Testis (tissue), 3 donors: ENCODE results near the gene SRCIN1. TPM values are rescaled to one million over a fixed set of nuclear protein-coding genes. Genes with fewer than 3 reads are reported as not detected.

Source experiments
- DNase-seq: peaks from one replicate; pipeline ENCODE4 v3.0.0-alpha.2; 2019
- H3K27ac ChIP-seq, 2 donors: fragments of 200-600 bp; sonication (generic); one replicate each; pipeline ENCODE4 v1.5.1; 2019
- H3K27me3 ChIP-seq: fragments of 200-600 bp; sonication (generic); one replicate; pipeline ENCODE4 v1.5.1; 2019
- H3K36me3 ChIP-seq: fragments of 200-600 bp; sonication (generic); one replicate; pipeline ENCODE4 v1.5.1; 2017; ENCODE audit warnings: low read depth; ENCODE audit errors: missing control alignments
- H3K4me1 ChIP-seq: fragments of 200-600 bp; sonication (generic); one replicate; pipeline ENCODE4 v1.5.1; 2019
- H3K4me3 ChIP-seq, 2 donors: fragments of 200-600 bp; sonication (generic); one replicate each; pipeline ENCODE4 v1.5.1; 2017 to 2019
- H3K9me3 ChIP-seq: fragments of 200-600 bp; sonication (generic); one replicate; pipeline ENCODE4 v1.5.1; 2017
- POLR2A ChIP-seq: fragments of 450-650 bp; IDR thresholded peaks from one replicate; pipeline ENCODE4 v1.6.1; 2017; ENCODE audit warnings: antibody characterized with exemption, mild to moderate bottlenecking, moderate library complexity
- WGBS, 2 donors: methylation state at CpG; one replicate each; pipeline ENCODE4 v1.1.5; 2018; 5-methylcytosine and 5-hydroxymethylcytosine counted together
- intact Hi-C: fragments of 100-400 bp; cut with DNase I; formaldehyde crosslinking; loops from one replicate; pipeline ENCODE4 v1.15.1; 2023; ENCODE audit warnings: low total_unique reads
- polyA plus RNA-seq: library from polyadenylated mRNA; stranded (reverse); fragments of 350-450 nt; fragmentation: Illumina TruSeq; extraction: RNeasy Lipid Tissue Mini Kit (QIAGEN cat#74804); gene quantifications from one replicate; pipeline ENCODE4 v1.2.3, GENCODE V29; 2014; ENCODE audit warnings: low read depth, low replicate concordance; ENCODE audit not compliant: insufficient read depth
- total RNA-seq, 2 donors: library from RNA; depleted of rRNA; stranded (reverse); fragments of >200 nt; gene quantifications; one replicate each; pipeline ENCODE4 v1.2.3, GENCODE V29; 2016
- TF ChIP-seq, protein P1 (sequence below), 3 experiments: fragments of 450-650 bp in 2 of 3; fragments of 200-600 bp in 1 of 3; sonication (generic) in 1 of 3; IDR thresholded peaks; one replicate each; pipeline ENCODE4 v1.5.1; 2016 to 2019; ENCODE audit warnings: antibody characterized with exemption in 3 of 3, mild to moderate bottlenecking in 2 of 3, moderate library complexity in 1 of 3

The SRCIN1 gene
- total and polyA plus RNA-seq, 3 donors from 2014 or later: 3.2 to 8.9 (median 6.2) TPM

DNA sequence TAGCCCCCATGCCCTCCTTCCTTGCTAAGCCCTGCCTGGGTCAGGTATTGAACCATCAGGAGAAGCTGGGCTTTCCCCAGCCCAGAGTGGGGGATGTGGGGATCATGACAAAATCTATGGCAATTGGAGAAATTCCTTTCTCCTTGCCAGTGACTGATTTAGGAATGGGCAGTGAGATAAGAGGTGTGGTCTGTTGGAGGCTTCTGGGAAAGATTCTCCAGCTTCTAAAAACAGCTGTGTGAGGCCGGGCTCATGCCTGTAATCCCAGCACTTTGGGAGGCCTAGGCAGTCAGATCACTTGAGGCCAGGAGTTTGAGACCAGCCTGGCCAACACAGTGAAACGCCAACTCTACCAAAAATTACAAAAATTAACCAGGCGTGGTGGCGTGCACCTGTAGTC is 69.1 kb downstream of the SRCIN1 start:
- Histone ChIP-seq H3K27ac (no peak overlapping the region), H3K27me3 (no peaks in the 10 kb centered on the region), H3K9me3 (no peaks in the 10 kb centered on the region), H3K36me3 (no peaks in the 10 kb centered on the region), H3K4me1 (no peaks in the 10 kb centered on the region), H3K4me3 (no peak overlapping the region)
- DNase-seq: no peak
- intact Hi-C loops: no loop called here
- 85 to 91% methylated on average over 4 of the region's 4 CpGs for whole genome bisulfite sequencing, 2 donors
- TF ChIP-seq POLR2A: no peak
- TF ChIP-seq, protein P1, sequence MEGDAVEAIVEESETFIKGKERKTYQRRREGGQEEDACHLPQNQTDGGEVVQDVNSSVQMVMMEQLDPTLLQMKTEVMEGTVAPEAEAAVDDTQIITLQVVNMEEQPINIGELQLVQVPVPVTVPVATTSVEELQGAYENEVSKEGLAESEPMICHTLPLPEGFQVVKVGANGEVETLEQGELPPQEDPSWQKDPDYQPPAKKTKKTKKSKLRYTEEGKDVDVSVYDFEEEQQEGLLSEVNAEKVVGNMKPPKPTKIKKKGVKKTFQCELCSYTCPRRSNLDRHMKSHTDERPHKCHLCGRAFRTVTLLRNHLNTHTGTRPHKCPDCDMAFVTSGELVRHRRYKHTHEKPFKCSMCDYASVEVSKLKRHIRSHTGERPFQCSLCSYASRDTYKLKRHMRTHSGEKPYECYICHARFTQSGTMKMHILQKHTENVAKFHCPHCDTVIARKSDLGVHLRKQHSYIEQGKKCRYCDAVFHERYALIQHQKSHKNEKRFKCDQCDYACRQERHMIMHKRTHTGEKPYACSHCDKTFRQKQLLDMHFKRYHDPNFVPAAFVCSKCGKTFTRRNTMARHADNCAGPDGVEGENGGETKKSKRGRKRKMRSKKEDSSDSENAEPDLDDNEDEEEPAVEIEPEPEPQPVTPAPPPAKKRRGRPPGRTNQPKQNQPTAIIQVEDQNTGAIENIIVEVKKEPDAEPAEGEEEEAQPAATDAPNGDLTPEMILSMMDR (IDR thresholded peaks at IDR 0.05): no peak

DNA sequence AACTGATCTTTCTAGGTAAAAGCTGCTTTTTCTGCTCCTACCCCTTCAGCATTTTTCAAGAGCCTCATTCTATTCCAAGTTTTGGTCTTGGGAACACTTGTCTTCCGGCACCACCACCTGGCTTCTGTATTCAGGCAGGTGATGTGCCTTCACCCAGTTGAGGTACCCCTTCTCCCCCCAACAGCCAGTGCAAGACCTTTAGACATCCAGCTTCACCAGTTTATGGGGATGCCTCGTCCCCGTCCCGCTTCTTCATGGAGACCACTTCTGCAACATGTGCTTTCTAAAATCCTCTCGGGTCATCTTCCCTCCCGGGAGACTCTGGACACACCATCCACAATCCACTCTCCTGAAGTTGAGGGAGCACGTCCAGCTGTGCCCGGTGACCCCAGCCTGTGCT is 69.9 kb downstream of the SRCIN1 start:
- Histone ChIP-seq H3K4me1 (no peaks in the 10 kb centered on the region), H3K4me3 (no peak overlapping the region), H3K27ac (no peak overlapping the region), H3K27me3 (no peaks in the 10 kb centered on the region), H3K9me3 (no peaks in the 10 kb centered on the region), H3K36me3 (no peaks in the 10 kb centered on the region)
- 80 to 90% methylated on average over 8 of the region's 8 CpGs for WGBS, 2 donors
- TF ChIP-seq, protein P1 (IDR thresholded peaks at IDR 0.05): no peak
- no peak for TF ChIP-seq POLR2A
- DNase-seq: no peak
- intact Hi-C loops: no loop called here

DNA sequence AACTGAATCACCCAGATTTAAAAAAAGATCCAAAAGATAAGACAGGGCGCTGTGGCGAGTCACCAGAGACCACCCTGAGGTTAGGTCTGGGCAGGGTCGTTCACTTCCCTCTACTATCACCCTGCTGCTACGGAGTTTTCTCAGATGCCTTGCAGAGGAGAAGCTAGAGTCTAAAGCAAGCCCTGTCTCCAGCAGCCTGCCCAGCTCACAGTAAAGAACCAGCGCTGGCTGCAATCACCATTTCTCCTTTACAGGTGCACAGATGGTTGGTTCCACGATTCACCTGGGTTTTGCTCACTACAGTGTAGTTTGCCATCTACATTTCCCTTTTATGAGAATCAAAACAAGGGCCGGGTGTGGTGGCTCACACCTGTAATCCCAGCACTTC is 71.3 kb downstream of the SRCIN1 start:
- Histone ChIP-seq H3K4me3 (no peak overlapping the region), H3K4me1 (no peaks in the 10 kb centered on the region), H3K27ac (no peak overlapping the region), H3K36me3 (no peaks in the 10 kb centered on the region), H3K9me3 (no peaks in the 10 kb centered on the region), H3K27me3 (no peaks in the 10 kb centered on the region)
- WGBS, 2 donors: 80 to 86% methylated on average over 4 to 7 of the region's 7 CpGs
- TF ChIP-seq POLR2A: no peak
- TF ChIP-seq, protein P1 (IDR thresholded peaks at IDR 0.05): no peak
- intact Hi-C loops: no loop called here
- DNase-seq: no peak

DNA sequence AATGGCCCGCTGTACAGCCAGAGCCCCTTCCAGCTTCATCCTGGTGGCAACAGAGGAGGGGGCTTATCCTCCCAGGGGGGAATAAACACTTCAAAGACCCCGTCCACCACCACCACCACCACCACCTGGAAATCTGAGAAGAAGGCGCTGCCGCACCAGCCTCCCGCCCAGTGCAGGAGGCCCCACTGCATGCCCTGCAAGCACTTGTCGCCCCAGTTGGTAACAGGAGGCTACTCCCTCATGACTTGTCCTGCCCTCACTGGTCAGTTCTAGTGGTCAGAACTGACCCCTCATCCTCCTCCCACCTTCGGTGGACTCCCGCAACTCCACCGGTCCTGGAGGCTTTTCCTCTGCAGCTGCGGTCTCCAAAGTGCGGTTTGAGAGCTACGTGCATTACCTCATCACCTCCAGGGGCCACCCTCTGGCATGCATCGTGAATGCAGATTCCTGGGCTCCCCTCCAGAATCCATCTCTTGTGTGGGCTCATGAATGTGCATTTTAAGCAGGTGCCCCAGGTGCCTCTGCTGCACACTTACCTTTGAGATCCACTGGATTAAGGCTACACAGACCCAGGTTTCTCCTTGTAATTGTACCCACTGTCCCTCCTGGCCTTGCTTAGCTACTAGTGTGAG is 71.8 kb downstream of the SRCIN1 start:
- H3K27me3 ChIP-seq: no peaks in the 10 kb centered on the region
- no peak overlapping the region for H3K4me3 ChIP-seq
- DNase-seq: no peak
- WGBS, 2 donors: 68 to 70% methylated on average over 8 to 13 of the region's 13 CpGs
- no peaks in the 10 kb centered on the region for H3K9me3 ChIP-seq
- H3K4me1 ChIP-seq: no peaks in the 10 kb centered on the region
- no peak overlapping the region for H3K27ac ChIP-seq
- intact Hi-C loops: no loop called here
- no peaks in the 10 kb centered on the region for H3K36me3 ChIP-seq
- no peak for TF ChIP-seq POLR2A
- TF ChIP-seq, protein P1 (IDR thresholded peaks at IDR 0.05): no peak

DNA sequence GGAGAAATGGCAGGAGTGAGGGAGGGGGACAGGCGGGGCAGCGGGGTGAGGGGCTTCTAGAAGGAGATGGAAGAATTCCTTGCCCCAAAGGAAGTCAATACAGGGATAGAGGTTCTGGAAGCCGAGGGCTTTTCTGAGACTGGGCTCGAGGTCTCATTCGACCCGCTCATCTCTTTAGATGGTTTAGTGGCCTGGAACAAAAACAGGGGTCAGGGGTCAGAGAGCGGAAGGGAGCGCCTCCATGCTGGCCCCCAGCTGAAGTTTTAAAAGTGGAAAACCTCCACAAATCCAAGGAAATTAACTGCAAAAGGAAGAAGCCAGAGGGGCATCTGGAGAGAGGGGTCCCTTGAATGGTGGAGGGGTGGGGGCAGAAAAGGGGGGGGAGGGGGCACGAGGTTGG is 72.5 kb downstream of the SRCIN1 start:
- H3K4me3 ChIP-seq: no peak overlapping the region
- H3K36me3 ChIP-seq: no peaks in the 10 kb centered on the region
- no peaks in the 10 kb centered on the region for H3K4me1 ChIP-seq
- H3K27me3 ChIP-seq: no peaks in the 10 kb centered on the region
- H3K27ac ChIP-seq: no peak overlapping the region
- no peak for TF ChIP-seq POLR2A
- TF ChIP-seq, protein P1 (IDR thresholded peaks at IDR 0.05): no peak
- DNase-seq: no peak
- 77% methylated on average over 9 of the region's 9 CpGs for WGBS, 2 donors
- H3K9me3 ChIP-seq: no peaks in the 10 kb centered on the region
- intact Hi-C loops: no loop called here
